T-cell (primary cell): Measurements from ENCODE around the gene TMEM198. TPM values are rescaled to one million over a fixed set of nuclear protein-coding genes. Genes with fewer than 3 reads are reported as not detected.

Experiments used
- ATAC-seq, 4 experiments: fragments of 200-7000 bp in 3 of 4; fragments of 150-1000 bp in 1 of 4; cut with Tn5 transposase; replicated peaks in 1 of 4; 1 replicate in 3 of 4; 2 replicates in 1 of 4; pipeline ENCODE4 v1.10.0; 2021; ENCODE audit warnings: moderate library complexity in 3 of 4, mild to moderate bottlenecking in 2 of 4, moderate number of reproducible peaks in 1 of 4
- CTCF ChIA-PET, 2 donors: fragments of 300-600 bp; sonication (Branson Sonifier 250); formaldehyde crosslinking; loops; one replicate each; lab custom pipeline; 2022; ENCODE audit warnings: antibody characterized with exemption in 2 of 2; lab: Charles Lee
- POLR2A ChIA-PET, 2 donors: fragments of 300-600 bp; sonication (Branson Sonifier 250); formaldehyde crosslinking; loops; one replicate each; lab custom pipeline; 2022; ENCODE audit warnings: antibody characterized with exemption in 2 of 2; lab: Charles Lee
- DNase-seq, 35 experiments: peaks; one replicate each; pipeline versions ENCODE4 v3.0.0 to v3.0.0-alpha.2; 2013 to 2023
- H3K27ac ChIP-seq: one replicate; pipeline ENCODE4 v1.5.1; 2013; ENCODE audit warnings: low read length
- H3K27me3 ChIP-seq, 2 experiments: replicated peaks in 1 of 2; 1 replicate in 1 of 2; 2 replicates in 1 of 2; pipeline versions ENCODE4 v1.6.1 to v1.7.0; 2013; ENCODE audit warnings: low read length in 1 of 2, mixed read lengths in 1 of 2; ENCODE audit not compliant: control insufficient read depth in 2 of 2, insufficient read depth in 2 of 2; ENCODE audit errors: extremely low read depth in 1 of 2
- H3K36me3 ChIP-seq, 2 donors: 1 replicate in 1 of 2; 2 replicates in 1 of 2; pipeline versions ENCODE4 v1.6.1 to v1.7.0; 2013; ENCODE audit warnings: low read length in 1 of 2; ENCODE audit not compliant: control insufficient read depth in 2 of 2, insufficient read depth in 1 of 2; ENCODE audit errors: extremely low read depth in 1 of 2
- H3K4me1 ChIP-seq, 2 experiments: 1 replicate in 1 of 2; 2 replicates in 1 of 2; pipeline versions ENCODE4 v1.6.1 to v1.7.0; 2013; ENCODE audit warnings: low read length in 2 of 2, mixed read lengths in 1 of 2; ENCODE audit not compliant: insufficient read depth in 2 of 2, control insufficient read depth in 1 of 2; ENCODE audit errors: extremely low read depth in 1 of 2
- H3K4me3 ChIP-seq, 2 donors: 1 replicate in 1 of 2; 2 replicates in 1 of 2; pipeline versions ENCODE4 v1.5.1 to v1.7.0; 2013; ENCODE audit warnings: mild to moderate bottlenecking in 2 of 2, low read length in 1 of 2, moderate library complexity in 1 of 2; ENCODE audit not compliant: control insufficient read depth in 1 of 2; ENCODE audit errors: extremely low read depth in 1 of 2
- H3K9me3 ChIP-seq: 2 replicates; pipeline ENCODE4 v1.7.0; 2013
- H3K27ac Mint-ChIP-seq, 2 donors: one replicate each; pipeline ENCODE4 v1.8.0; 2020 to 2021; ENCODE audit warnings: mild to moderate bottlenecking in 2 of 2, mixed read lengths in 2 of 2
- H3K27me3 Mint-ChIP-seq, 2 donors: one replicate each; pipeline ENCODE4 v1.8.0; 2021 to 2022; ENCODE audit warnings: mixed read lengths in 2 of 2
- H3K36me3 Mint-ChIP-seq: one replicate; pipeline ENCODE4 v1.8.0; 2021; ENCODE audit warnings: mixed read lengths
- H3K4me1 Mint-ChIP-seq, 3 donors: one replicate each; pipeline ENCODE4 v1.8.0; 2020 to 2022; ENCODE audit warnings: mixed read lengths in 3 of 3, mild to moderate bottlenecking in 1 of 3
- H3K4me3 Mint-ChIP-seq, 3 donors: one replicate each; pipeline ENCODE4 v1.8.0; 2020 to 2022; ENCODE audit warnings: mild to moderate bottlenecking in 3 of 3, mixed read lengths in 3 of 3, moderate library complexity in 3 of 3
- H3K9me3 Mint-ChIP-seq, 3 donors: one replicate each; pipeline ENCODE4 v1.8.0; 2020 to 2022; ENCODE audit warnings: mixed read lengths in 3 of 3
- WGBS: methylation state at CpG from one replicate; pipeline ENCODE4 v1.1.5; 2013; ENCODE audit warnings: missing lambda C conversion rate; ENCODE audit not compliant: insufficient coverage; 5-methylcytosine and 5-hydroxymethylcytosine counted together
- total RNA-seq, 35 experiments: library from RNA in 6 of 35; stranded (reverse) in 6 of 35; fragments of 120-200 nt in 1 of 35; gene quantifications; one replicate each; pipeline versions ENCODE4 v1.2.1 to v1.2.4 and lab custom pipeline; 2013 to 2026

TMEM198 gene
- total RNA-seq, 5 donors from 2014 or later (not counting 1 experiment from before 2014, with no cell fraction given), result 0.37 to 0.88 (median 0.69) TPM

GRCh38 chr2:219501849-219502248, 42.0 kb upstream of the TMEM198 start:
- CTCF ChIA-PET, result no interaction called here
- no peaks in the 10 kb centered on the region for H3K9me3 Mint-ChIP-seq
- WGBS, result 100% methylated on average over 14 of the region's 14 CpGs

GRCh38 chr2:219502618-219503017, 41.2 kb upstream of the TMEM198 start:
- H3K36me3 Mint-ChIP-seq, result peaks cover 41% of the 10 kb centered on the region
- no peak for ATAC-seq

More at GRCh38 chr2:219501849-219502248, 42.0 kb upstream of the TMEM198 start:
- H3K27ac Mint-ChIP-seq, result no peak overlapping the region
- no peak overlapping the region for H3K4me3 Mint-ChIP-seq
- POLR2A ChIA-PET, result no interaction called here
- H3K4me1 Mint-ChIP-seq, result peaks cover 26 to 33% (median 29%) of the 10 kb centered on the region in 3 donors
- H3K27ac ChIP-seq, result no peak overlapping the region
- ATAC-seq (no peak), DNase-seq (no peak)
- H3K9me3 ChIP-seq, result no peaks in the 10 kb centered on the region
- H3K27me3 Mint-ChIP-seq, result peaks cover 11 to 15% of the 10 kb centered on the region in 2 donors
- peaks cover 36% of the 10 kb centered on the region for H3K36me3 Mint-ChIP-seq
- peaks cover 3 to 28% of the 10 kb centered on the region in 2 experiments for H3K27me3 ChIP-seq
- no peak overlapping the region for H3K4me3 ChIP-seq
- peaks cover under 1 to 33% of the 10 kb centered on the region in 2 experiments for H3K4me1 ChIP-seq
- peaks cover 15 to 32% of the 10 kb centered on the region in 2 donors for H3K36me3 ChIP-seq

GRCh38 chr2:219505585-219505984, 38.2 kb upstream of the TMEM198 start:
- WGBS, result 95% methylated on average over 9 of the region's 9 CpGs
- H3K4me1 ChIP-seq, result peaks cover 3 to 18% of the 10 kb centered on the region in 2 experiments
- no peak overlapping the region for H3K4me3 ChIP-seq
- peaks cover 12 to 17% (median 13%) of the 10 kb centered on the region in 3 donors for H3K4me1 Mint-ChIP-seq
- H3K27ac ChIP-seq, result no peak overlapping the region
- ChIA-PET CTCF (no interaction called here), POLR2A (no interaction called here)
- ATAC-seq, result no peak
- no peak overlapping the region for H3K27ac Mint-ChIP-seq
- H3K9me3 ChIP-seq, result no peaks in the 10 kb centered on the region
- H3K27me3 Mint-ChIP-seq, result peaks cover 16 to 21% of the 10 kb centered on the region in 2 donors
- peaks cover 2 to 45% of the 10 kb centered on the region in 2 experiments for H3K27me3 ChIP-seq
- DNase-seq, result no peak
- peaks cover 15 to 32% of the 10 kb centered on the region in 2 donors for H3K36me3 ChIP-seq
- peaks cover 39% of the 10 kb centered on the region for H3K36me3 Mint-ChIP-seq
- no peak overlapping the region for H3K4me3 Mint-ChIP-seq
- H3K9me3 Mint-ChIP-seq, result no peaks in the 10 kb centered on the region

More at GRCh38 chr2:219502618-219503017, 41.2 kb upstream of the TMEM198 start:
- H3K27me3 Mint-ChIP-seq, result peaks cover 6 to 8% of the 10 kb centered on the region in 2 donors
- no peak overlapping the region for H3K4me3 Mint-ChIP-seq
- H3K36me3 ChIP-seq, result peaks cover 15 to 32% of the 10 kb centered on the region in 2 donors
- H3K4me1 ChIP-seq, result peaks cover 0 to 25% of the 10 kb centered on the region in 2 experiments
- H3K4me3 ChIP-seq, result no peak overlapping the region
- H3K27me3 ChIP-seq, result peaks cover 0 to 25% of the 10 kb centered on the region in 2 experiments
- CTCF ChIA-PET, result no interaction called here
- no peak overlapping the region for H3K27ac ChIP-seq
- DNase-seq, result no peak
- no peak overlapping the region for H3K27ac Mint-ChIP-seq
- peaks cover 20 to 26% (median 26%) of the 10 kb centered on the region in 3 donors for H3K4me1 Mint-ChIP-seq
- POLR2A ChIA-PET, result no interaction called here
- no peaks in the 10 kb centered on the region for H3K9me3 Mint-ChIP-seq
- no peaks in the 10 kb centered on the region for H3K9me3 ChIP-seq

GRCh38 chr2:219506153-219506801, 37.6 kb upstream of the TMEM198 start:
- no peak overlapping the region for H3K27ac ChIP-seq
- H3K9me3 Mint-ChIP-seq, result no peaks in the 10 kb centered on the region
- H3K4me1 ChIP-seq, result peaks cover 3 to 18% of the 10 kb centered on the region in 2 experiments
- WGBS, result 91% methylated on average over 23 of the region's 23 CpGs
- H3K4me3 Mint-ChIP-seq, result no peak overlapping the region
- ChIA-PET POLR2A (interaction anchor here in 1 of 2 donors (0.5 to 0.7 kb wide), 2 partner anchors 22 to 799 kb away, joined by 3 to 9 read pairs; no protein-coding TSS in a partner anchor), CTCF (interaction anchor here in 1 of 2 donors (1.2 kb wide), 1 partner anchor 9 kb away, joined by 3 read pairs; no protein-coding TSS in a partner anchor)
- no peaks in the 10 kb centered on the region for H3K9me3 ChIP-seq
- peaks cover 39% of the 10 kb centered on the region for H3K36me3 Mint-ChIP-seq
- no peak for DNase-seq
- no peak overlapping the region for H3K27ac Mint-ChIP-seq
- no peak overlapping the region for H3K4me3 ChIP-seq
- H3K4me1 Mint-ChIP-seq, result peaks cover 12 to 16% (median 13%) of the 10 kb centered on the region in 3 donors
- peaks cover 15 to 32% of the 10 kb centered on the region in 2 donors for H3K36me3 ChIP-seq
- ATAC-seq, result no peak
- peaks cover 21 to 28% of the 10 kb centered on the region in 2 donors for H3K27me3 Mint-ChIP-seq
- H3K27me3 ChIP-seq, result peaks cover 2 to 52% of the 10 kb centered on the region in 2 experiments

GRCh38 chr2:219506802-219507526, 36.9 kb upstream of the TMEM198 start:
- Histone ChIP-seq H3K36me3 (peaks cover 12 to 32% of the 10 kb centered on the region in 2 donors), H3K9me3 (no peaks in the 10 kb centered on the region), H3K27ac (no peak overlapping the region), H3K4me1 (peaks cover 3 to 18% of the 10 kb centered on the region in 2 experiments), H3K4me3 (no peak overlapping the region), H3K27me3 (peaks cover 2 to 58% of the 10 kb centered on the region in 2 experiments)
- peaks cover 25 to 33% of the 10 kb centered on the region in 2 donors for H3K27me3 Mint-ChIP-seq
- ChIA-PET POLR2A (interaction anchor here (0.5 to 0.7 kb wide), 3 partner anchors 22 to 800 kb away, joined by 3 to 9 read pairs (median 6); no protein-coding TSS in a partner anchor), CTCF (interaction anchor here (1.1 to 1.4 kb wide), 4 partner anchors 10 to 23 kb away, joined by 3 to 7 read pairs (median 4); a partner anchor contains a TSS)
- DNase-seq, result no peak
- peaks cover 12 to 14% (median 12%) of the 10 kb centered on the region in 3 donors for H3K4me1 Mint-ChIP-seq
- H3K9me3 Mint-ChIP-seq, result no peaks in the 10 kb centered on the region
- ATAC-seq, result no peak
- 100% methylated on average over 6 of the region's 17 CpGs for WGBS
- H3K36me3 Mint-ChIP-seq, result peaks cover 39% of the 10 kb centered on the region
- no peak overlapping the region for H3K4me3 Mint-ChIP-seq
- no peak overlapping the region for H3K27ac Mint-ChIP-seq
